ENCODE measurements around the gene CPXM2. TPM values are rescaled to one million over a fixed set of nuclear protein-coding genes. Genes with fewer than 3 reads are reported as not detected.

Gene CPXM2
- total RNA-seq, 1 donor, result not detected

- no peak for DNase-seq (ENCODE audit: low read depth)
- no peak for TF ChIP-seq CTCF (IDR thresholded peaks at IDR 0.05; ENCODE audit: insufficient read depth, low read depth, low read length)
Observed at GRCh38 chr10:123798856-123799255, 92.8 kb downstream of the CPXM2 start.

GRCh38 chr10:123797813-123798212, 93.8 kb downstream of the CPXM2 start:
- TF ChIP-seq CTCF (IDR thresholded peaks at IDR 0.05; ENCODE audit: insufficient read depth, low read depth, low read length), result no peak
- DNase-seq (ENCODE audit: low read depth), result no peak
- H3K4me3 ChIP-seq (ENCODE audit: low read depth, low read length), result no peak overlapping the region

More at GRCh38 chr10:123798856-123799255, 92.8 kb downstream of the CPXM2 start:
- no peak overlapping the region for H3K4me3 ChIP-seq (ENCODE audit: low read depth, low read length)

- TF ChIP-seq CTCF (IDR thresholded peaks at IDR 0.05; ENCODE audit: insufficient read depth, low read depth, low read length), result no peak
- DNase-seq (ENCODE audit: low read depth), result no peak
- no peak overlapping the region for H3K4me3 ChIP-seq (ENCODE audit: low read depth, low read length)
Observed at GRCh38 chr10:123796736-123797135, 94.9 kb downstream of the CPXM2 start.

- DNase-seq (ENCODE audit: low read depth), result no peak
- TF ChIP-seq CTCF (IDR thresholded peaks at IDR 0.05; ENCODE audit: insufficient read depth, low read depth, low read length), result no peak
- H3K4me3 ChIP-seq (ENCODE audit: low read depth, low read length), result no peak overlapping the region
Observed at GRCh38 chr10:123795846-123796590, 95.6 kb downstream of the CPXM2 start.

GRCh38 chr10:123795196-123795780, 96.3 kb downstream of the CPXM2 start:
- H3K4me3 ChIP-seq (ENCODE audit: low read depth, low read length), result no peak overlapping the region
- DNase-seq (ENCODE audit: low read depth), result no peak
- no peak for TF ChIP-seq CTCF (IDR thresholded peaks at IDR 0.05; ENCODE audit: insufficient read depth, low read depth, low read length)

- no peak for TF ChIP-seq CTCF (IDR thresholded peaks at IDR 0.05; ENCODE audit: insufficient read depth, low read depth, low read length)
- H3K4me3 ChIP-seq (ENCODE audit: low read depth, low read length), result no peak overlapping the region
- DNase-seq (ENCODE audit: low read depth), result no peak
Observed at GRCh38 chr10:123792248-123792978, 99.2 kb downstream of the CPXM2 start.
